ENCODE measurements around the gene SLF2. TPM values are rescaled to one million over a fixed set of nuclear protein-coding genes. Genes with fewer than 3 reads are reported as not detected.

The SLF2 gene
- total and polyA plus RNA-seq, 2 of the 13 experiments (the other 11 are each of a cell fraction or from before 2014, with no cell fraction given): 12.2 to 48.1 TPM

GRCh38 chr10:100997360-100998182 is 84.8 kb downstream of the SLF2 start (continued):
- TF ChIP-seq ZNF790 (CRISPR knock-in tag; IDR thresholded peaks at IDR 0.05; ENCODE audit: borderline replicate concordance) (no peak; the same call in 1 of the 2 replicates), TSC22D2 (CRISPR knock-in tag; IDR thresholded peaks at IDR 0.05; ENCODE audit: borderline replicate concordance) (peak; percentile 60; the same call in 1 of the 2 replicates), ZNF766 (CRISPR knock-in tag; IDR thresholded peaks at IDR 0.05; ENCODE audit: borderline replicate concordance) (0 out of 2 replicates have a peak, but pooled peaks have one; percentile 42), DRAP1 (CRISPR knock-in tag; IDR thresholded peaks at IDR 0.05) (peak; percentile 20), CCDC6 (CRISPR knock-in tag; IDR thresholded peaks at IDR 0.05) (peak; percentile 45; the same call in 1 of the 2 replicates), ZNF614 (CRISPR knock-in tag; IDR thresholded peaks at IDR 0.05; ENCODE audit: borderline replicate concordance) (peak; percentile 45; the same call in 1 of the 2 replicates), RFX5 (IDR thresholded peaks at IDR 0.05; ENCODE audit: low read depth, low read length) (no peak), ATF3 (CRISPR knock-in tag; IDR thresholded peaks at IDR 0.05) (peak; percentile 9; the same call in 1 of the 2 replicates), KDM6A (CRISPR knock-in tag; IDR thresholded peaks at IDR 0.05; ENCODE audit: low read depth) (0 out of 2 replicates have a peak, but pooled peaks have one; percentile 5), ZNF121 (CRISPR knock-in tag; IDR thresholded peaks at IDR 0.05) (peak; percentile 55), TAF1 (CRISPR knock-in tag; IDR thresholded peaks at IDR 0.05) (peak; percentile 52; the same call in 1 of the 2 replicates), SETDB1 (CRISPR knock-in tag; IDR thresholded peaks at IDR 0.05; ENCODE audit: borderline replicate concordance) (no peak), GTF3A (CRISPR knock-in tag; conservative IDR thresholded peaks at IDR 0.05) (no peak; the same call in 1 of the 2 replicates), RAD21 (CRISPR knock-in tag; IDR thresholded peaks at IDR 0.05) (no peak; the same call in 1 of the 2 replicates), ZNF660 (CRISPR knock-in tag; IDR thresholded peaks at IDR 0.05; ENCODE audit: borderline replicate concordance, low read depth) (no peak), POGZ (CRISPR knock-in tag; IDR thresholded peaks at IDR 0.05) (no peak), SPEN (CRISPR knock-in tag; IDR thresholded peaks at IDR 0.05; ENCODE audit: low read depth) (peak; percentile 66), ZNF274 (CRISPR knock-in tag; IDR thresholded peaks at IDR 0.05) (no peak; the same call in 1 of the 2 replicates), RXRA (CRISPR knock-in tag; IDR thresholded peaks at IDR 0.05) (peak; percentile 79), ZSCAN12 (CRISPR knock-in tag; IDR thresholded peaks at IDR 0.05) (0 out of 2 replicates have a peak, but pooled peaks have one; percentile 18), U2AF1 (optimal IDR thresholded peaks at IDR 0.05; ENCODE audit: low read depth, low read length) (peak; percentile 7)
- TF ChIP-seq, protein P1, sequence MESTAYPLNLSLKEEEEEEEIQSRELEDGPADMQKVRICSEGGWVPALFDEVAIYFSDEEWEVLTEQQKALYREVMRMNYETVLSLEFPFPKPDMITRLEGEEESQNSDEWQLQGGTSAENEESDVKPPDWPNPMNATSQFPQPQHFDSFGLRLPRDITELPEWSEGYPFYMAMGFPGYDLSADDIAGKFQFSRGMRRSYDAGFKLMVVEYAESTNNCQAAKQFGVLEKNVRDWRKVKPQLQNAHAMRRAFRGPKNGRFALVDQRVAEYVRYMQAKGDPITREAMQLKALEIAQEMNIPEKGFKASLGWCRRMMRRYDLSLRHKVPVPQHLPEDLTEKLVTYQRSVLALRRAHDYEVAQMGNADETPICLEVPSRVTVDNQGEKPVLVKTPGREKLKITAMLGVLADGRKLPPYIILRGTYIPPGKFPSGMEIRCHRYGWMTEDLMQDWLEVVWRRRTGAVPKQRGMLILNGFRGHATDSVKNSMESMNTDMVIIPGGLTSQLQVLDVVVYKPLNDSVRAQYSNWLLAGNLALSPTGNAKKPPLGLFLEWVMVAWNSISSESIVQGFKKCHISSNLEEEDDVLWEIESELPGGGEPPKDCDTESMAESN (CRISPR knock-in tag; conservative IDR thresholded peaks at IDR 0.05): peak; percentile 73; the same call in 1 of the 2 replicates
- TF ChIP-seq, protein P2, sequence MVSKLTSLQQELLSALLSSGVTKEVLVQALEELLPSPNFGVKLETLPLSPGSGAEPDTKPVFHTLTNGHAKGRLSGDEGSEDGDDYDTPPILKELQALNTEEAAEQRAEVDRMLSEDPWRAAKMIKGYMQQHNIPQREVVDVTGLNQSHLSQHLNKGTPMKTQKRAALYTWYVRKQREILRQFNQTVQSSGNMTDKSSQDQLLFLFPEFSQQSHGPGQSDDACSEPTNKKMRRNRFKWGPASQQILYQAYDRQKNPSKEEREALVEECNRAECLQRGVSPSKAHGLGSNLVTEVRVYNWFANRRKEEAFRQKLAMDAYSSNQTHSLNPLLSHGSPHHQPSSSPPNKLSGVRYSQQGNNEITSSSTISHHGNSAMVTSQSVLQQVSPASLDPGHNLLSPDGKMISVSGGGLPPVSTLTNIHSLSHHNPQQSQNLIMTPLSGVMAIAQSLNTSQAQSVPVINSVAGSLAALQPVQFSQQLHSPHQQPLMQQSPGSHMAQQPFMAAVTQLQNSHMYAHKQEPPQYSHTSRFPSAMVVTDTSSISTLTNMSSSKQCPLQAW (CRISPR knock-in tag; IDR thresholded peaks at IDR 0.05): peak; percentile 31; the same call in 1 of the 2 replicates

Measured in HepG2 (cell line).